GM18505 (cell line): ENCODE data around the gene MSANTD2.

ENCODE experiments used
- ATAC-seq: cut with Tn5 transposase; IDR thresholded peaks from one replicate; pipeline ENCODE4 v1.9.1; 2021; ENCODE audit not compliant: unreplicated experiment
- POLR2A ChIP-seq: IDR thresholded peaks from 4 replicates; pipeline ENCODE4 v1.6.1; 2011; ENCODE audit warnings: borderline replicate concordance; ENCODE audit not compliant: insufficient read depth, insufficient read length; ENCODE audit errors: extremely low read depth

MSANTD2 gene

DNA sequence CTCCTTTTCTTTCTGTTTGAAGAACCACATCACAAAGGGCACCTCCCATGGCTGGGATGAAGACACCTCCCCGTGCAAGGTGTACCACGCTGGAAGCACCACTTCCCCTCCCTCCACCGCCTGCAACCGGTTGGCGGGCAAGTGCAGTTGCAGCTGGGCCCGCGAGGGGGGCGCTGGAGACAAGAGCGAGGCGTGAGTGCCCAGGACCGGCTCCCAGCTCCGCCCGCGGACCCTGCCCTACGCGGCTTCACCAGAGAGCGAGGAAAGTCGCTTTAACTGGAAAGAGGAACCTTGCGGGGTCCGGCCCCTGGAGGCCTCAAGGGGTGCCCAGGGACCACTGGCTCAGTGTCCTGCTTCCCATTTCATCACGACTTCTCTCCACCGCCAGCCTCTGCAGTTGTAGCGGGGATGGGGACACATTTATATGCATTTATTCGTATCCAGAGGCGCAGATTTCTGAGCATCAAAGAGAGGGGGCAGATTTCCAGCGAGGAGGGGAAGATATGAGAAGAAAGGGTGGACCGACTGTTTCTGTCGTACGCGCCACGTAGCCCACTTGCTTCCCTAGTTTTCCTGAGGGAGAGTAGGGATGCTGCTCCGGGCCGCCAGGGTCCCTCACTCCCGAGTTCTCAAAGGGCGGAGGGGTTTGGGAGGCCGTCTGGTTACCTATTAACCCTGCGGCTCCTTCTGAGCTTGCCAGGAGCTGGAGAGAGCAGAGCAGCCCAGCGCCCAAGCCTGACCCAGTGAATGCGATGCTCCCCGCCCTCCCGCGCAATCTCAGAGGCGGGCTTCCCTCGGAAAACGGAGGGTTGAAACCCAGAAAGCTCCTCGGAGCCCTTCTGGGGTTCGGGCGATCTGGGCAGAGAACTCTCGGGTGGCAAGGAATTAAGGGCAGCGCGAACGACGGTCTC, 41.6 kb downstream of the MSANTD2 start:
- peak; percentile 44 for ATAC-seq
- no peak for TF ChIP-seq POLR2A

DNA sequence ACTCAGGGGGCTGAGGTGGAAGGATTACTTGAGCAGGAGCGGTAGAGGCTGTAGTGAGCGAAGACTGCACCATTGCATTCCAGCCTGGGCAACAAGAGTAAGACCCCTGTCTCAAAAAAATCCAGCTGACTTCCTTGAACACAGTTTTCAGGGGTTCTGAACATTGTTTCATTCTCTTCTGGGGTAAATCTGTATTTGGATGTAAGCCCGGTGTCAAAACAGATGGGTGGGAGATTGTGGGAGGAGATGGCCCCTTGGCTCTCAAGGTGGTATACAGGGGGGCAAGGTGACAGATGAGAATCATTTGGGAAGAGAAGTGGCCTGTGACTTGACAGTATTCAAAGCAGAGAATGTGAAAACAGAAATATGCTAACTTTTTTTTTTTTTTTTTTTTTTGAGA, 42.9 kb downstream of the MSANTD2 start:
- TF ChIP-seq POLR2A = no peak

GRCh38 chr11:124756753-124757227, 43.4 kb downstream of the MSANTD2 start:
- no peak for ATAC-seq
- TF ChIP-seq POLR2A = no peak

More for the DNA sequence above, 42.9 kb downstream of the MSANTD2 start:
- no peak for ATAC-seq

- no peak for TF ChIP-seq POLR2A
- ATAC-seq = no peak
These were observed 44.0 kb downstream of the MSANTD2 start for GRCh38 chr11:124756033-124756752.

GRCh38 chr11:124754710-124755109, 45.5 kb downstream of the MSANTD2 start:
- TF ChIP-seq POLR2A = no peak
- no peak for ATAC-seq

GRCh38 chr11:124754309-124754708, 45.9 kb downstream of the MSANTD2 start:
- no peak for TF ChIP-seq POLR2A
- ATAC-seq = no peak

- ATAC-seq = no peak
- TF ChIP-seq POLR2A = no peak
These were observed 46.6 kb downstream of the MSANTD2 start for GRCh38 chr11:124753624-124754023.

- no peak for TF ChIP-seq POLR2A
- ATAC-seq = no peak
These were observed 47.0 kb downstream of the MSANTD2 start for GRCh38 chr11:124753205-124753604.

DNA sequence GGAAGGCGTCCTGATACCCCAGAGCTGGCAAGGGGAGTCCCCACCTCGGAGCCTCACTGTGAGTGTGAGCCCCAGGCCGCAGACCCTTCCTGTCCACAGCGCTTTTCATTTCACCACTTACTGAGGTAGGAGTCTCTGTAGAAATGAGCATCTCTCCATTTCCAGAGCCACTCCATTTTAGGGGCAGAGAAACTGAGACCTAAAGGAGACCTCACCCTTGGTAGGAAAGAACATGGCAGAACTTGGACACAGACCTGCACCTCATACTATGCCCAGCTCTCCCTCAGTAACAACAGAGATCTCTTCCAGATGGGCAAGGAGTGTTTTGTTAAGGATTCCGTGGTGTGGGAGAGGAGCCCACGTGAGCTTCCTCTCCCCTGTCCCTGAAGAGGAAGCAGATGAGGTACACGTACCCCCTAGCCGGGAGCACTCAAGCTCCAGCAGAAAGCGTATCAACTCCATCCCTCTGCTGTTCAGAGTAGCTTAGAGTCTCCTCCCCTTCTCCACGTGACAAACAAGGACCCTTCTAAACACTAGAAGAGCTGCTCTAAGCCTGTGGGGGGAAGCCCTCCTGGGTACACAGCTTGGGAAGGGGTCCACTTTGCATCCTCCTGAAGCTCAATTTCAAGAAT, 47.6 kb downstream of the MSANTD2 start:
- TF ChIP-seq POLR2A = no peak
- ATAC-seq = no peak

DNA sequence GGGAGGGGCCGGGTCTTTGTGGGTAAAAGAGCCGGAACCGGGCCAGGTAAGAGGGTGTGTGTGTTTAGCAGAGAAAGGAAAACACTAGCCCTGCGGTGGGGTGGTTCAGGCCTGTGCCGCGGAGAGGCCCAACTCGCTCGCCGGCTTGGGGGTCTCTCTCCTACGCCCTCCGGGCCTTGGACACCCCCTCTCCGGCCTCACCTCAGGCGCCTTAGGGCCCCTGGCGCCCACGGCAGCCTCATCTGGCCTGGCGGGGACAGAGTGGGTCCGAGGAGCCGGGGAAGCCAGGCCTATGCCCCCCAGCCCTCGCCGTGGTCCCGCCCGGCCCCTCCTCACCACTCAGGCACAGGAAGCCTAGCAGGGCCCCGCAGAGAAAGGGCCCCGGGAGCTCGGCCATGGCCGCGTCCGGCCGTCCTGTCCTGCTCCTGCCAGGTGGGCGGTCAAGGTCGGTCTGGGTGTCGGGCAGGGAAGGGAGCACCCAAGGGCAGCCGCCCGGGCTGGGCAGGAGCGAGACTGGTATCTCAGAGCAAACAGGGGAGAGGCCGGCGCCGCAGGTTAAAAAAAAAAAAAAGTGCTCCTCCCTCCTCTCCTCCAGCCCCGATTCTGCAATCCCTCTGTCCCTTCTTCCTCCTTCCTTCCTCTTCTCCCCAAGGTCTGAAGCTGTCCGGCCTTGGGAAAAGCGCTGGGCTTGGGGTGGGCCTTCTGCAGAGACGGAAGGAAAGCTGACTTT, 48.3 kb downstream of the MSANTD2 start, which contains the start of gene VSIG2:
VSIG2 (minus strand) TSS at position 515 of the 730 bp plus-strand sequence; CDS start at position 397, 118 bp downstream.
- ATAC-seq = no peak
- TF ChIP-seq POLR2A = no peak

DNA sequence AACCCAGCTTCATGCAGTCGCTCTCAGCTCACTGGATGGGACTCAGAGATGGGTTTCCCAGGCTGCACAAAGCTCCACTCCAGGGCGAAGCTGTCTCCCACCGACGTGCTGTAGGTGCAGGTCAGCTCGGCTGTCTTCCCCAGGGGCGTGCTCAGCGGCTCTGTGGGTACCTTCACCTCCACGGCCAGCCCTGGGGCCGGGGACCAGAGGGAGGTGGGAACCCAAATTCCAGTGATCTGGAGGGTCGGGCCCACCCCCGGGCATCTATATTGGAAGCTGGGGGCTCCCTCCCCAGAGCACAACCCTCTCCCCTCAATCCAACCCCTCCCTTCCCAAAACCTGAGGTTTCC, 48.8 kb downstream of the MSANTD2 start:
- TF ChIP-seq POLR2A = no peak
- ATAC-seq = no peak

- no peak for ATAC-seq
- TF ChIP-seq POLR2A = no peak
These were observed 50.3 kb downstream of the MSANTD2 start for GRCh38 chr11:124749912-124750311.
